GM12878 (cell line): ENCODE measurements around the gene ESPNL. TPM values are rescaled to one million over a fixed set of nuclear protein-coding genes. Genes with fewer than 3 reads are reported as not detected.

ENCODE experiments used
- ATAC-seq: fragments of 200-7000 bp; cut with Tn5 transposase; 3 replicates; pipeline ENCODE4 v1.9.1; 2020; ENCODE audit warnings: mild to moderate bottlenecking, moderate library complexity
- BruUV-seq: library from RNA; stranded (reverse); fragments of 400-500 nt; replicated peaks from 2 replicates; lab custom pipeline; 2021; lab: Mats Ljungman, UMichigan
- CTCF ChIA-PET: fragments of 300-600 bp; sonication (Branson Sonifier 250); formaldehyde crosslinking; extraction: SDS; loops from one replicate; lab custom pipeline; 2021; ENCODE audit warnings: inconsistent platforms; lab: Yijun Ruan, JAX
- POLR2A ChIA-PET: fragments of 350-600 bp; formaldehyde crosslinking; extraction: SDS; loops from one replicate; lab custom pipeline; 2021; ENCODE audit warnings: inconsistent platforms; lab: Charles Lee
- RAD21 ChIA-PET: fragments of 300-600 bp; sonication (Branson Sonifier 250); formaldehyde crosslinking; loops from one replicate; lab custom pipeline; 2023; ENCODE audit warnings: antibody characterized with exemption; ENCODE audit not compliant: unreplicated experiment; lab: Charles Lee
- SMC1A ChIA-PET: fragments of 300-600 bp; sonication (Branson Sonifier 250); formaldehyde crosslinking; loops from one replicate; lab custom pipeline; 2023; ENCODE audit not compliant: unreplicated experiment, uncharacterized antibody; lab: Charles Lee
- DNase-seq: peaks from one replicate; pipeline ENCODE4 v3.0.0-alpha.2; 2011; ENCODE audit warnings: low read depth, low spot score
- FAIRE-seq: peaks from 3 replicates; lab custom pipeline; 2011; peaks lifted over from hg19 to GRCh38; lab: Jason Lieb, UNC
- H2AFZ ChIP-seq: 2 replicates; pipeline ENCODE4 v1.6.0; 2011; ENCODE audit warnings: low read depth, low read length, control low read depth; ENCODE audit not compliant: control insufficient read depth
- H3K27ac ChIP-seq: 2 replicates; pipeline ENCODE4 v1.5.1; 2011; ENCODE audit warnings: control low read depth; ENCODE audit not compliant: control insufficient read depth, insufficient read depth
- H3K27me3 ChIP-seq, 2 experiments: replicated peaks in 1 of 2; 2 replicates each; pipeline versions ENCODE4 v1.6.0 to v1.6.1; 2011; ENCODE audit warnings: low read length in 1 of 2; ENCODE audit not compliant: control insufficient read depth in 2 of 2, insufficient read depth in 2 of 2
- H3K36me3 ChIP-seq, 2 experiments: 2 replicates each; pipeline ENCODE4 v1.5.1; 2011; ENCODE audit warnings: low read length in 1 of 2; ENCODE audit not compliant: control insufficient read depth in 2 of 2, insufficient read depth in 2 of 2
- H3K4me1 ChIP-seq: 2 replicates; pipeline ENCODE4 v1.6.1; 2011; ENCODE audit warnings: mild to moderate bottlenecking, low read length, moderate library complexity, mixed read lengths; ENCODE audit not compliant: control insufficient read depth, insufficient read depth
- H3K4me2 ChIP-seq: 2 replicates; pipeline ENCODE4 v1.6.0; 2011; ENCODE audit warnings: control low read depth; ENCODE audit not compliant: control insufficient read depth, insufficient read depth
- H3K4me3 ChIP-seq: fragments of 200-600 bp; sonication (generic); 2 replicates; pipeline ENCODE4 v1.5.1; 2016
- H3K79me2 ChIP-seq: 2 replicates; pipeline ENCODE4 v1.6.0; 2011; ENCODE audit warnings: low read length; ENCODE audit not compliant: control insufficient read depth, insufficient read depth
- H3K9ac ChIP-seq: 2 replicates; pipeline ENCODE4 v1.8.0; 2011; ENCODE audit warnings: low read length, control low read depth, mixed read lengths; ENCODE audit not compliant: control insufficient read depth, insufficient read depth
- H3K9me3 ChIP-seq: replicated peaks from 3 replicates; pipeline ENCODE4 v1.5.1; 2011; ENCODE audit warnings: mild to moderate bottlenecking, low read length; ENCODE audit not compliant: control insufficient read depth, insufficient read depth
- H4K20me1 ChIP-seq: 2 replicates; pipeline ENCODE4 v1.6.0; 2011; ENCODE audit not compliant: control insufficient read depth, insufficient read depth
- BRCA1 ChIP-seq: IDR thresholded peaks from 2 replicates; pipeline ENCODE4 v1.6.1; 2011; ENCODE audit warnings: low read depth, low read length, improper control_type of control experiment
- CHD2 ChIP-seq: IDR thresholded peaks from 2 replicates; pipeline ENCODE4 v1.6.1; 2011; ENCODE audit warnings: low read depth, low read length, improper control_type of control experiment, borderline replicate concordance
- E2F4 ChIP-seq: IDR thresholded peaks from 2 replicates; pipeline ENCODE4 v1.6.1; 2012; ENCODE audit warnings: low read depth, low read length, improper control_type of control experiment
- ETV6 ChIP-seq, 2 experiments: fragments of 450-650 bp in 1 of 2; IDR thresholded peaks in 1 of 2; conservative IDR thresholded peaks in 1 of 2; 2 replicates each; pipeline ENCODE4 v1.6.1; 2014; ENCODE audit warnings: antibody characterized with exemption in 1 of 2, borderline replicate concordance in 1 of 2, low read depth in 1 of 2, mild to moderate bottlenecking in 1 of 2, moderate library complexity in 1 of 2
- HDAC2 ChIP-seq: fragments of 200-600 bp; sonication (generic); IDR thresholded peaks from 2 replicates; pipeline ENCODE4 v1.6.1; 2017
- MYB ChIP-seq: fragments of 150-350 bp; IDR thresholded peaks from 2 replicates; pipeline ENCODE4 v1.6.1; 2014; ENCODE audit warnings: mild to moderate bottlenecking, low read depth, low read length, borderline replicate concordance
- NFYA ChIP-seq: IDR thresholded peaks from 2 replicates; pipeline ENCODE4 v1.6.1; 2011; ENCODE audit warnings: low read depth, mild to moderate bottlenecking, low read length, improper control_type of control experiment, borderline replicate concordance
- PAX5 ChIP-seq: IDR thresholded peaks from 2 replicates; pipeline ENCODE4 v1.6.1; 2011; ENCODE audit warnings: low read depth, low read length, borderline replicate concordance
- POLR2A ChIP-seq: IDR thresholded peaks from 2 replicates; pipeline ENCODE4 v1.6.1; 2011; ENCODE audit warnings: low read depth, mild to moderate bottlenecking, low read length
- WGBS: methylation state at CpG from one replicate; pipeline ENCODE4 v1.1.6; 2016; ENCODE audit warnings: low lambda C conversion rate; ENCODE audit not compliant: insufficient replicate concordance, insufficient coverage; ENCODE audit errors: missing lambda C conversion rate; 5-methylcytosine and 5-hydroxymethylcytosine counted together
- in situ Hi-C: fragments of 300-500 bp; cut with MboI; formaldehyde crosslinking; loops from 9 replicates; pipeline ENCODE4 v1.14.3; 2018; ENCODE audit warnings: mixed read lengths
- intact Hi-C: fragments of 100-400 bp; cut with micrococcal nuclease; formaldehyde crosslinking; loops from one replicate; pipeline ENCODE4 v1.14.2; 2022; ENCODE audit not compliant: unreplicated experiment
- polyA plus RNA-seq, 11 experiments: library from polyadenylated mRNA; depleted of rRNA in 4 of 11; unstranded in 6 of 11; stranded (reverse) in 5 of 11; fragments of >200 nt; fragmentation: Nextera tagmentation in 4 of 11; fragmentation: Illumina TruSeq in 1 of 11; extraction: Ambion mirVana in 4 of 11; extraction: Trizol in 1 of 11; gene quantifications; 1 replicate in 1 of 11; 2 replicates in 10 of 11; pipeline versions ENCODE4 v1.2.1 to v1.2.3, GENCODE V29; 2011 to 2016; ENCODE audit warnings: inconsistent platforms in 2 of 11, missing spikeins in 2 of 11, low read depth in 1 of 11
- total RNA-seq, 4 experiments: library from RNA; depleted of rRNA in 3 of 4; stranded (reverse); fragments of >200 nt in 3 of 4; fragmentation: Illumina TruSeq in 1 of 4; extraction: Trizol in 1 of 4; gene quantifications; 2 replicates each; pipeline versions ENCODE4 v1.2.1 to v1.2.3, GENCODE V29; 2013 to 2021
- TF ChIP-seq, protein P1 (sequence below): fragments of 450-650 bp; conservative IDR thresholded peaks from 2 replicates; pipeline ENCODE4 v1.6.1; 2017; ENCODE audit warnings: mild to moderate bottlenecking, moderate library complexity
- TF ChIP-seq, protein P2 (sequence below): fragments of 450-650 bp; IDR thresholded peaks from 2 replicates; pipeline ENCODE4 v1.6.1; 2017; ENCODE audit warnings: mild to moderate bottlenecking
- TF ChIP-seq, protein P3 (sequence below): fragments of 450-650 bp; IDR thresholded peaks from 2 replicates; pipeline ENCODE4 v1.6.1; 2017; ENCODE audit warnings: low read depth, mild to moderate bottlenecking, moderate library complexity

ESPNL gene
- total and polyA plus RNA-seq, 10 of the 15 experiments (the other 5 are each of a cell fraction or from before 2014, with no cell fraction given): 0.05 to 0.94 (median 0.36) TPM; not detected in 3

DNA sequence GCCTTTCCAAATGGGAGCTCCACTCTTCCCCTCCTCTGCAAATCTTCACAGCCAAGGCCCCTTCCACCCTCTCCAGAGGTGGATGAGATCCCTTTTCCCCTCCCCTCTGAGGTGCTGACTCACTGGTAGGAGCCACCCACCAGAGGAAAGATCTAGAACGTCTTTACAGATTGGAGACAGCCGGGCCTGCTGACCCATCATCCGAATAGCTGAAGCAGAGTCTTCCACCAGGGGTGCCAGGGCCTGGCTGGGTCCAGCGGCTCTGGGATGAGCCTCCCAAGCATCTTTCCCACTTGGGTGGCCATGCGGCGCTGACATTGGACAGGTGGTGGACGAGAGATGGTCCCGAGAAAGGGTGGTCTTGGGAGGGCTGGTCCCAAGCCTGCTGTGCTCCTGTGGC lies 67.6 kb downstream of the ESPNL start (continued):
- TF ChIP-seq E2F4 (no peak), PAX5 (no peak)
- TF ChIP-seq, all 136 proteins: peak for 0

DNA sequence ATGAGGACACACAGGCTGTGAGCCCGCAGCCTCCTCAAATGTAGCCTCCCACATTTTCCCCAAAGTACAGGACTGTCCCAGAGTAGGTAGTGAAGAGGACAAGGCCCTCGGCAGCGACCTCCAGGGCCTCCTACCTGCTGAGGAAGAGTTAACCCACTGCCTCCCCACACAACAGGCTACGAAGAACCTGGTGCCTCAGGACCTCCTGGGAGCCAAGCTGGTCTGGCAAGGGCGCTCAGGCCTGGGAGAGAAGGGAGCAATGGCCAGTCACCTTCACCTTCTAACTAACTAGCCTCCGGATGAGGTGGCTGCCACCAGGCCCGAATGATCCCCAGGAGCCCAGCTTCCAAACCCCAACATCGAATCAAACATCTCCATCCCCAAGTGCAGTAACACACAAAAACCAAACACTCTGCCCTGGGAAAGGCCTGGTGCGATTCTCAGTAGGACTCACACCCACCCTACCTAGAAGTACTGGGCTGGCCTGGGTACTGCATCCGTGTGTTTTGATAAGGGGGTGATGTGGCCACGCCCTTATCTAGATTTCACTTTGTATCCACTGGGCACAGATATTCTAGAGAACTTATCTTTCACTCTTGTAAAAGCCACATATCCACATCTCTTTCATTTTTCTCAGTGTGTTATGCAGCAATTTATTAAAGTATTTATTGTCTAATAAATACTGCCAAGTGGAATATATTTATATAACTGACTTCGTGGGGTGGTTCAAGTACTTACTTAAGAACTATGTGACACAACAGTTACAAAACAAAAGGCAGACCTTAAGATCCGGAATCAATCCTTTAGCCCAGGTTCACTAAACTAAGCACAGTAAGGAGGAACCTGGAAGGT lies 68.3 kb downstream of the ESPNL start:
- RAD21 ChIA-PET: no interaction called here
- H3K4me3 ChIP-seq: no peak overlapping the region
- ATAC-seq: no peak
- no TSS peak for BruUV-seq
- H3K9me3 ChIP-seq: no peaks in the 10 kb centered on the region
- no peaks in the 10 kb centered on the region for H3K4me1 ChIP-seq
- intact Hi-C loops (no loop called here), in situ Hi-C loops (no loop called here)
- no peak overlapping the region for H3K9ac ChIP-seq
- H3K27ac ChIP-seq: no peak overlapping the region
- H4K20me1 ChIP-seq: no peaks in the 10 kb centered on the region; the same call in 1 of the 2 replicates
- CTCF ChIA-PET: interaction anchor here (0.6 to 0.7 kb wide), 2 partner anchors 14 to 424 kb away, joined by 3 read pairs; no protein-coding TSS in a partner anchor
- H3K27me3 ChIP-seq: peaks cover 0 to under 1% of the 10 kb centered on the region in 2 experiments; a peak in 1 of 4 replicates
- DNase-seq: no peak
- no peak overlapping the region for H2AFZ ChIP-seq
- SMC1A ChIA-PET: no interaction called here
- no peak for FAIRE-seq
- H3K79me2 ChIP-seq: no peaks in the 10 kb centered on the region
- H3K36me3 ChIP-seq: peaks cover 7 to 15% of the 10 kb centered on the region in 2 experiments
- POLR2A ChIA-PET: no interaction called here
- 96% methylated on average over 13 of the region's 13 CpGs for WGBS
- no peak overlapping the region for H3K4me2 ChIP-seq
- no peak for TF ChIP-seq ETV6 (conservative IDR thresholded peaks at IDR 0.05 in 1 of 2, IDR thresholded peaks at IDR 0.05 in 1 of 2; ENCODE audit: borderline replicate concordance in 1 of 2, low read depth in 1 of 2)
- TF ChIP-seq, protein P1, sequence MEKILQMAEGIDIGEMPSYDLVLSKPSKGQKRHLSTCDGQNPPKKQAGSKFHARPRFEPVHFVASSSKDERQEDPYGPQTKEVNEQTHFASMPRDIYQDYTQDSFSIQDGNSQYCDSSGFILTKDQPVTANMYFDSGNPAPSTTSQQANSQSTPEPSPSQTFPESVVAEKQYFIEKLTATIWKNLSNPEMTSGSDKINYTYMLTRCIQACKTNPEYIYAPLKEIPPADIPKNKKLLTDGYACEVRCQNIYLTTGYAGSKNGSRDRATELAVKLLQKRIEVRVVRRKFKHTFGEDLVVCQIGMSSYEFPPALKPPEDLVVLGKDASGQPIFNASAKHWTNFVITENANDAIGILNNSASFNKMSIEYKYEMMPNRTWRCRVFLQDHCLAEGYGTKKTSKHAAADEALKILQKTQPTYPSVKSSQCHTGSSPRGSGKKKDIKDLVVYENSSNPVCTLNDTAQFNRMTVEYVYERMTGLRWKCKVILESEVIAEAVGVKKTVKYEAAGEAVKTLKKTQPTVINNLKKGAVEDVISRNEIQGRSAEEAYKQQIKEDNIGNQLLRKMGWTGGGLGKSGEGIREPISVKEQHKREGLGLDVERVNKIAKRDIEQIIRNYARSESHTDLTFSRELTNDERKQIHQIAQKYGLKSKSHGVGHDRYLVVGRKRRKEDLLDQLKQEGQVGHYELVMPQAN: no peak
- no peak for TF ChIP-seq BRCA1
- TF ChIP-seq NFYA: no peak
- TF ChIP-seq, protein P2, sequence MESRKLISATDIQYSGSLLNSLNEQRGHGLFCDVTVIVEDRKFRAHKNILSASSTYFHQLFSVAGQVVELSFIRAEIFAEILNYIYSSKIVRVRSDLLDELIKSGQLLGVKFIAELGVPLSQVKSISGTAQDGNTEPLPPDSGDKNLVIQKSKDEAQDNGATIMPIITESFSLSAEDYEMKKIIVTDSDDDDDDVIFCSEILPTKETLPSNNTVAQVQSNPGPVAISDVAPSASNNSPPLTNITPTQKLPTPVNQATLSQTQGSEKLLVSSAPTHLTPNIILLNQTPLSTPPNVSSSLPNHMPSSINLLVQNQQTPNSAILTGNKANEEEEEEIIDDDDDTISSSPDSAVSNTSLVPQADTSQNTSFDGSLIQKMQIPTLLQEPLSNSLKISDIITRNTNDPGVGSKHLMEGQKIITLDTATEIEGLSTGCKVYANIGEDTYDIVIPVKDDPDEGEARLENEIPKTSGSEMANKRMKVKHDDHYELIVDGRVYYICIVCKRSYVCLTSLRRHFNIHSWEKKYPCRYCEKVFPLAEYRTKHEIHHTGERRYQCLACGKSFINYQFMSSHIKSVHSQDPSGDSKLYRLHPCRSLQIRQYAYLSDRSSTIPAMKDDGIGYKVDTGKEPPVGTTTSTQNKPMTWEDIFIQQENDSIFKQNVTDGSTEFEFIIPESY: no peak
- no peak for TF ChIP-seq CHD2
- 0 out of 2 replicates have a peak, but pooled peaks have one; percentile 34 for TF ChIP-seq POLR2A
- no peak for TF ChIP-seq MYB
- TF ChIP-seq, protein P3, sequence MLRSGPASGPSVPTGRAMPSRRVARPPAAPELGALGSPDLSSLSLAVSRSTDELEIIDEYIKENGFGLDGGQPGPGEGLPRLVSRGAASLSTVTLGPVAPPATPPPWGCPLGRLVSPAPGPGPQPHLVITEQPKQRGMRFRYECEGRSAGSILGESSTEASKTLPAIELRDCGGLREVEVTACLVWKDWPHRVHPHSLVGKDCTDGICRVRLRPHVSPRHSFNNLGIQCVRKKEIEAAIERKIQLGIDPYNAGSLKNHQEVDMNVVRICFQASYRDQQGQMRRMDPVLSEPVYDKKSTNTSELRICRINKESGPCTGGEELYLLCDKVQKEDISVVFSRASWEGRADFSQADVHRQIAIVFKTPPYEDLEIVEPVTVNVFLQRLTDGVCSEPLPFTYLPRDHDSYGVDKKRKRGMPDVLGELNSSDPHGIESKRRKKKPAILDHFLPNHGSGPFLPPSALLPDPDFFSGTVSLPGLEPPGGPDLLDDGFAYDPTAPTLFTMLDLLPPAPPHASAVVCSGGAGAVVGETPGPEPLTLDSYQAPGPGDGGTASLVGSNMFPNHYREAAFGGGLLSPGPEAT: no peak
- TF ChIP-seq HDAC2: no peak
